SU-DHL-6 (cell line): ENCODE measurements around the gene CCER1.
A peak's percentile ranks its signal among the peaks of the same experiment; 100 is the strongest.

Experiments used
- H2AFZ ChIP-seq: fragments of 200-600 bp; sonication (generic); 2 replicates; pipeline ENCODE4 v1.6.1; 2014; ENCODE audit warnings: low read depth, mild to moderate bottlenecking, moderate library complexity, mixed read lengths, antibody characterized with exemption, low read length; ENCODE audit not compliant: severe bottlenecking
- H3F3A ChIP-seq: fragments of 200-600 bp; shearing (Covaris generic); 2 replicates; pipeline ENCODE4 v1.6.0; 2016; ENCODE audit warnings: antibody characterized with exemption, mild to moderate bottlenecking; ENCODE audit not compliant: insufficient read depth
- H3K27ac ChIP-seq: fragments of 200-600 bp; sonication (generic); 2 replicates; pipeline ENCODE4 v1.5.1; 2016; ENCODE audit warnings: low read depth, mild to moderate bottlenecking, low read length, moderate library complexity, mixed read lengths
- H3K27me3 ChIP-seq: fragments of 200-600 bp; sonication (generic), shearing (Covaris generic); 2 replicates; pipeline ENCODE4 v1.6.0; 2014; ENCODE audit warnings: mild to moderate bottlenecking, low read length
- H3K36me3 ChIP-seq: fragments of 200-600 bp; sonication (generic); 2 replicates; pipeline ENCODE4 v1.6.1; 2014; ENCODE audit warnings: mild to moderate bottlenecking, low read length, mixed read lengths
- H3K4me2 ChIP-seq: fragments of 300-600, 200-600 bp; shearing (Covaris generic), sonication (generic); 2 replicates; pipeline ENCODE4 v1.6.0; 2014; ENCODE audit warnings: low read length, low read depth, mild to moderate bottlenecking; ENCODE audit not compliant: poor library complexity, severe bottlenecking
- H3K4me3 ChIP-seq: fragments of 200-600 bp; sonication (generic); 2 replicates; pipeline ENCODE4 v1.5.1; 2014; ENCODE audit warnings: antibody characterized with exemption, low read length, mild to moderate bottlenecking, mixed read lengths; ENCODE audit not compliant: insufficient read depth, poor library complexity, severe bottlenecking
- H3K79me2 ChIP-seq: fragments of 200-600 bp; sonication (generic); 2 replicates; pipeline ENCODE4 v1.6.1; 2014; ENCODE audit warnings: mild to moderate bottlenecking, low read length, moderate library complexity; ENCODE audit not compliant: insufficient read depth
- H3K9ac ChIP-seq: fragments of 200-600 bp; sonication (generic); 2 replicates; pipeline ENCODE4 v1.7.0; 2014; ENCODE audit warnings: mild to moderate bottlenecking, low read length
- H3K9me2 ChIP-seq: fragments of 200-600 bp; sonication (generic); replicated peaks from 2 replicates; pipeline ENCODE4 v1.6.1; 2014; ENCODE audit warnings: low read length; ENCODE audit not compliant: insufficient read depth
- H3K9me3 ChIP-seq: fragments of 200-600 bp; sonication (generic); 2 replicates; pipeline ENCODE4 v1.6.1; 2014; ENCODE audit warnings: low read length, mixed read lengths; ENCODE audit not compliant: insufficient read depth
- H4K20me1 ChIP-seq: fragments of 200-600 bp; sonication (generic); 2 replicates; pipeline ENCODE4 v1.6.1; 2014; ENCODE audit warnings: low read depth, mild to moderate bottlenecking, antibody characterized with exemption, low read length, moderate library complexity, mixed read lengths
- EZH2phosphoT487 ChIP-seq: fragments of 200-600 bp; sonication (generic), shearing (Covaris generic); conservative IDR thresholded peaks from 2 replicates; pipeline ENCODE4 v1.6.1; 2018; ENCODE audit warnings: mild to moderate bottlenecking, antibody characterized with exemption, low read length, moderate library complexity, mixed read lengths
- TF ChIP-seq, protein P1 (sequence below): fragments of 200-600 bp; sonication (generic); IDR thresholded peaks from one replicate; pipeline ENCODE4 v1.5.1; 2017; ENCODE audit warnings: antibody characterized with exemption, mild to moderate bottlenecking, low read length, moderate library complexity; ENCODE audit not compliant: insufficient read depth, poor library complexity, severe bottlenecking

CCER1 gene

DNA sequence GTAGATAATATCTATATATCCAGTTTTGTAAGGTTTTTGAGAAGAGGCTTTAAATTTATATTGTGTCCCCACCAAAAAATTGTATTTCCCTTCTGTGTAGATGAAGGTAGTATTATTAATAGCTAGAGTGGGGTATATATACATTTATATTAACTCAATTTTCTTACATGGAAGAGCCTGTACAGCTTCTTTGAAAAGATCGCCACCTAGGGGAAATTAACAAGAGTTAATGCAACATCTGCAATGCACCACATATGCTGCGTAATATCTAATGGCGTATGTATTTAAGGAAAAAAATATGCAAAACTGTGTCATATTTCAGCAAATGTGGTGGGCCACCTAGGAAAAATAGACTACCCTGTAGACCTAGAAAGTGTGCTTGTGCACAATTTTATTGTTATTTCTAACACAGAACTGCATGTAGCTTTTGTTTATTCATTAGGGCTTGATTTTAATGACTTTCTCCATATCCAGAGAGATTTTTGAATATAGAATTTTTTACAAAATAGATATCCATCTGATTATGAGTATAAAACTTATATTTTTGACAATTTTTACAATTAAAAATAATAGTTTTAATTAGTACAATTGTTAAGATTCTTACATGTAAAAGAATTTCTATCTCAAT lies 14.0 kb downstream of the CCER1 start:
- no peak overlapping the region for H3K27ac ChIP-seq
- no peaks in the 10 kb centered on the region for H3K36me3 ChIP-seq
- H3K9me2 ChIP-seq: no peaks in the 10 kb centered on the region
- no peak overlapping the region for H3K9ac ChIP-seq
- no peaks in the 10 kb centered on the region for H3K79me2 ChIP-seq
- no peak overlapping the region for H3K4me3 ChIP-seq
- no peaks in the 10 kb centered on the region for H3F3A ChIP-seq
- no peak overlapping the region for H3K4me2 ChIP-seq
- no peaks in the 10 kb centered on the region for H3K9me3 ChIP-seq
- no peaks in the 10 kb centered on the region for H3K27me3 ChIP-seq
- TF ChIP-seq, protein P1, sequence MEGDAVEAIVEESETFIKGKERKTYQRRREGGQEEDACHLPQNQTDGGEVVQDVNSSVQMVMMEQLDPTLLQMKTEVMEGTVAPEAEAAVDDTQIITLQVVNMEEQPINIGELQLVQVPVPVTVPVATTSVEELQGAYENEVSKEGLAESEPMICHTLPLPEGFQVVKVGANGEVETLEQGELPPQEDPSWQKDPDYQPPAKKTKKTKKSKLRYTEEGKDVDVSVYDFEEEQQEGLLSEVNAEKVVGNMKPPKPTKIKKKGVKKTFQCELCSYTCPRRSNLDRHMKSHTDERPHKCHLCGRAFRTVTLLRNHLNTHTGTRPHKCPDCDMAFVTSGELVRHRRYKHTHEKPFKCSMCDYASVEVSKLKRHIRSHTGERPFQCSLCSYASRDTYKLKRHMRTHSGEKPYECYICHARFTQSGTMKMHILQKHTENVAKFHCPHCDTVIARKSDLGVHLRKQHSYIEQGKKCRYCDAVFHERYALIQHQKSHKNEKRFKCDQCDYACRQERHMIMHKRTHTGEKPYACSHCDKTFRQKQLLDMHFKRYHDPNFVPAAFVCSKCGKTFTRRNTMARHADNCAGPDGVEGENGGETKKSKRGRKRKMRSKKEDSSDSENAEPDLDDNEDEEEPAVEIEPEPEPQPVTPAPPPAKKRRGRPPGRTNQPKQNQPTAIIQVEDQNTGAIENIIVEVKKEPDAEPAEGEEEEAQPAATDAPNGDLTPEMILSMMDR: peak; percentile 68
- TF ChIP-seq EZH2phosphoT487: no peak
- no peaks in the 10 kb centered on the region for H4K20me1 ChIP-seq
- H2AFZ ChIP-seq: no peak overlapping the region

DNA sequence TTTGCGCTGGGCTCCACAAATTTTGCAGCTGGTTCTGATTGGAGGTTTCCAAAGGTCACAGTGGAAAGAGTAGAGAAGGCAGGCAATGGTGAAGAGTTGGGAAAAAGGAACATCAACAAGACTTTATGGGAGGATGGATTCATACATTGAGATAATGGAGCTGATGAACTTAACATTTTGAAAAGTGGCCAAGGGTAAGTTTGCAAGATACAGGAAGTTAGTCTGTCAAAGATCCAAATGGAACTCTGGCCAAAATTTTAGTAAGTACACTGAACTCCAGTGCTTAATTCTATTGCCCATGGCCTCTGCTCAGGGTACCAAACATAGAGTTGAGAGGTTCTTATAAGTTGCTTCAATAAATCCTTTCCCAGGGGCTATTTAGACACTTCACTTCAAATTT lies 15.6 kb downstream of the CCER1 start:
- Histone ChIP-seq H3K27ac (no peak overlapping the region), H3K4me3 (no peak overlapping the region), H3F3A (no peaks in the 10 kb centered on the region), H3K36me3 (no peaks in the 10 kb centered on the region), H3K9me2 (no peaks in the 10 kb centered on the region), H3K9ac (no peak overlapping the region), H2AFZ (no peak overlapping the region), H3K27me3 (no peaks in the 10 kb centered on the region), H3K9me3 (no peaks in the 10 kb centered on the region), H3K4me2 (no peak overlapping the region), H3K79me2 (no peaks in the 10 kb centered on the region), H4K20me1 (no peaks in the 10 kb centered on the region)
- TF ChIP-seq, protein P1: no peak
- TF ChIP-seq EZH2phosphoT487: no peak

DNA sequence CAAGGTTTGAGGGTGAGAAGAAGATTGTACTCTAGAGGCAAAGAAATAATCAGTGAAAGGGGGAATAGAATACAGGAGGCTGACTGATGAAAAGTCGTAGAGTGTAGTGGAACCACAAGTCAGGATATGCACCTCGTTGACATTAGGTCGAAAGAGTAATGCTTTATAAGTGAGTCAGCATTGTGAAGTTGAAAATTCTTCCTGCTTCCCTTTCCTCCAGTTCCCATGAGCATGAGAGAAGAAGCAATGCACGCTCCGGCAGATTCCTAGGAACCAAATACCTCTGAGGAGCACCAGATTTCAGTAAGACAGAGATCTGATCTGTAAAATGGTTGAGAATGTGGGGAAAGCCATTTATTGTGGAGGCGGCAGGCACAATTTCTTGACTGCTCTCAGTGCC lies 16.5 kb downstream of the CCER1 start:
- no peak overlapping the region for H2AFZ ChIP-seq

More for the DNA sequence above, 16.5 kb downstream of the CCER1 start:
- no peak overlapping the region for H3K4me3 ChIP-seq
- no peaks in the 10 kb centered on the region for H3K27me3 ChIP-seq
- H3K9me2 ChIP-seq: no peaks in the 10 kb centered on the region
- no peak overlapping the region for H3K4me2 ChIP-seq
- no peak for TF ChIP-seq EZH2phosphoT487
- TF ChIP-seq, protein P1: no peak
- H3K9me3 ChIP-seq: no peaks in the 10 kb centered on the region
- H3K27ac ChIP-seq: no peak overlapping the region
- no peaks in the 10 kb centered on the region for H3K79me2 ChIP-seq
- H3K36me3 ChIP-seq: no peaks in the 10 kb centered on the region
- H4K20me1 ChIP-seq: no peaks in the 10 kb centered on the region
- no peaks in the 10 kb centered on the region for H3F3A ChIP-seq
- H3K9ac ChIP-seq: no peak overlapping the region
